CD8-positive, alpha-beta memory T cell (primary cell): ENCODE measurements around the gene EFNA5. TPM values are rescaled to one million over a fixed set of nuclear protein-coding genes. Genes with fewer than 3 reads are reported as not detected.

Source experiments
- CTCF ChIA-PET: fragments of 350-600 bp; sonication (Branson Sonifier 250); formaldehyde crosslinking; loops from one replicate; lab custom pipeline; 2021; ENCODE audit warnings: antibody characterized with exemption; lab: Charles Lee
- POLR2A ChIA-PET: fragments of 350-600 bp; sonication (Branson Sonifier 250); formaldehyde crosslinking; loops from one replicate; lab custom pipeline; 2021; ENCODE audit warnings: antibody characterized with exemption; lab: Charles Lee
- DNase-seq, 5 donors: peaks; one replicate each; pipeline versions ENCODE4 v3.0.0 to v3.0.0-alpha.2; 2020 to 2022; ENCODE audit warnings: mixed read lengths in 1 of 5
- H3K27ac ChIP-seq: one replicate; pipeline ENCODE4 v1.7.0; 2013; ENCODE audit warnings: low read depth, mild to moderate bottlenecking, low read length, moderate library complexity
- H3K27me3 ChIP-seq: 2 replicates; pipeline ENCODE4 v1.7.0; 2013; ENCODE audit warnings: low read length, mild to moderate bottlenecking; ENCODE audit not compliant: insufficient read depth, poor library complexity, severe bottlenecking
- H3K36me3 ChIP-seq: 2 replicates; pipeline ENCODE4 v1.7.0; 2013; ENCODE audit warnings: mild to moderate bottlenecking, low read length, moderate library complexity; ENCODE audit not compliant: insufficient read depth
- H3K4me1 ChIP-seq: 2 replicates; pipeline ENCODE4 v1.7.0; 2013; ENCODE audit warnings: mild to moderate bottlenecking, low read length, moderate library complexity; ENCODE audit not compliant: insufficient read depth
- H3K4me3 ChIP-seq: 2 replicates; pipeline ENCODE4 v1.7.0; 2013; ENCODE audit warnings: mild to moderate bottlenecking, low read length
- H3K9me3 ChIP-seq: 2 replicates; pipeline ENCODE4 v1.7.0; 2013; ENCODE audit warnings: mild to moderate bottlenecking, low read length
- H3K27ac Mint-ChIP-seq, 8 donors: one replicate each; pipeline ENCODE4 v1.8.0; 2020 to 2021; ENCODE audit warnings: mixed read lengths in 8 of 8, mild to moderate bottlenecking in 6 of 8, inconsistent platforms in 3 of 8, moderate library complexity in 3 of 8
- H3K27me3 Mint-ChIP-seq, 2 donors: one replicate each; pipeline ENCODE4 v1.8.0; 2020 to 2021; ENCODE audit warnings: mixed read lengths in 2 of 2, mild to moderate bottlenecking in 1 of 2, moderate library complexity in 1 of 2
- H3K36me3 Mint-ChIP-seq, 3 donors: one replicate each; pipeline ENCODE4 v1.8.0; 2020 to 2021; ENCODE audit warnings: mixed read lengths in 3 of 3, inconsistent platforms in 1 of 3, mild to moderate bottlenecking in 1 of 3
- H3K4me1 Mint-ChIP-seq, 3 donors: one replicate each; pipeline ENCODE4 v1.8.0; 2020 to 2021; ENCODE audit warnings: mixed read lengths in 3 of 3, inconsistent platforms in 1 of 3, mild to moderate bottlenecking in 1 of 3
- H3K4me3 Mint-ChIP-seq, 7 donors: one replicate each; pipeline ENCODE4 v1.8.0; 2020 to 2021; ENCODE audit warnings: mixed read lengths in 7 of 7, mild to moderate bottlenecking in 6 of 7, moderate library complexity in 4 of 7, inconsistent platforms in 2 of 7
- H3K9me3 Mint-ChIP-seq, 5 donors: one replicate each; pipeline ENCODE4 v1.8.0; 2020 to 2022; ENCODE audit warnings: mixed read lengths in 5 of 5, mild to moderate bottlenecking in 3 of 5, moderate library complexity in 2 of 5, inconsistent platforms in 1 of 5
- polyA plus RNA-seq: library from polyadenylated mRNA; unstranded; fragments of 300-500 nt; fragmentation: Illumina TruSeq; gene quantifications from one replicate; pipeline ENCODE4 v1.2.3, GENCODE V29; 2021
- total RNA-seq, 2 experiments: library from RNA; stranded (reverse); gene quantifications; one replicate each; pipeline ENCODE4 v1.2.3, GENCODE V29; 2021

The EFNA5 gene
- total and polyA plus RNA-seq, 3 experiments from 2014 or later = 0.21 TPM; not detected in 2

GRCh38 chr5:107700481-107700880, 29.7 kb upstream of the EFNA5 start:
- Histone ChIP-seq H3K4me1 (no peaks in the 10 kb centered on the region), H3K9me3 (no peaks in the 10 kb centered on the region), H3K27ac (no peak overlapping the region), H3K27me3 (no peaks in the 10 kb centered on the region), H3K4me3 (no peak overlapping the region), H3K36me3 (no peaks in the 10 kb centered on the region)
- no peak overlapping the region for H3K27ac Mint-ChIP-seq
- H3K4me1 Mint-ChIP-seq = no peaks in the 10 kb centered on the region
- ChIA-PET POLR2A (no interaction called here), CTCF (no interaction called here)
- H3K27me3 Mint-ChIP-seq = peaks cover 5 to 20% of the 10 kb centered on the region in 2 donors
- H3K36me3 Mint-ChIP-seq = no peaks in the 10 kb centered on the region
- no peak for DNase-seq
- no peak overlapping the region for H3K4me3 Mint-ChIP-seq
- no peaks in the 10 kb centered on the region for H3K9me3 Mint-ChIP-seq

GRCh38 chr5:107699425-107699824, 28.7 kb upstream of the EFNA5 start:
- Histone ChIP-seq H3K36me3 (no peaks in the 10 kb centered on the region), H3K9me3 (no peaks in the 10 kb centered on the region), H3K27me3 (no peaks in the 10 kb centered on the region), H3K4me3 (no peak overlapping the region), H3K4me1 (no peaks in the 10 kb centered on the region), H3K27ac (no peak overlapping the region)
- ChIA-PET CTCF (no interaction called here), POLR2A (no interaction called here)
- Mint-ChIP-seq H3K4me3 (no peak overlapping the region), H3K27me3 (peaks cover 1 to 14% of the 10 kb centered on the region in 2 donors), H3K36me3 (no peaks in the 10 kb centered on the region), H3K4me1 (no peaks in the 10 kb centered on the region), H3K27ac (no peak overlapping the region), H3K9me3 (no peaks in the 10 kb centered on the region)
- no peak for DNase-seq

DNA sequence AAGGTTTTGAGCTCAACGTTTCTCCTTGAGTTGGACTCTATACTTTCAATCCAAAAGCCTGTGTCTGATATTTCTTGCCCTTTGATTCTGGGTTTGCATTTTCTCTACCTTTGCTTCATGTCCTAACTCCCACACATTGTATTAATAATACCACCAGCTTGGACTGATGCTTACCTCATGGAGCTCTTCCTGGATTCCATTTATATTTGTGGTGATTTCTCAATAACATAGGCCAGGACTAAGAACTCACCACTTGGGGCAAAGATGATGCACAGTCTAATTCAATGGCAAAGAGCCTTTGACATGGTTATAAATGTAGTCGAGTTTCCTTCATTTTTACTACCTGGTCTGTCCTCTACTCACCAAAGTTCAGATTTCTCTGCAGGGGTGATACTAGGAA, 27.5 kb upstream of the EFNA5 start:
- H3K27me3 Mint-ChIP-seq = peaks cover 1 to 12% of the 10 kb centered on the region in 2 donors
- ChIA-PET POLR2A (no interaction called here), CTCF (interaction anchor here (1.4 kb wide), 1 partner anchor 14 kb away, joined by 3 read pairs; no protein-coding TSS in a partner anchor)
- Histone ChIP-seq H3K27ac (no peak overlapping the region), H3K36me3 (no peaks in the 10 kb centered on the region), H3K4me1 (no peaks in the 10 kb centered on the region), H3K4me3 (no peak overlapping the region), H3K27me3 (no peaks in the 10 kb centered on the region), H3K9me3 (no peaks in the 10 kb centered on the region)
- no peaks in the 10 kb centered on the region for H3K9me3 Mint-ChIP-seq
- no peaks in the 10 kb centered on the region for H3K36me3 Mint-ChIP-seq
- H3K4me1 Mint-ChIP-seq = no peaks in the 10 kb centered on the region
- H3K27ac Mint-ChIP-seq = peak overlapping the region in 1 of 8 donors; percentile 82
- DNase-seq = no peak
- no peak overlapping the region for H3K4me3 Mint-ChIP-seq

DNA sequence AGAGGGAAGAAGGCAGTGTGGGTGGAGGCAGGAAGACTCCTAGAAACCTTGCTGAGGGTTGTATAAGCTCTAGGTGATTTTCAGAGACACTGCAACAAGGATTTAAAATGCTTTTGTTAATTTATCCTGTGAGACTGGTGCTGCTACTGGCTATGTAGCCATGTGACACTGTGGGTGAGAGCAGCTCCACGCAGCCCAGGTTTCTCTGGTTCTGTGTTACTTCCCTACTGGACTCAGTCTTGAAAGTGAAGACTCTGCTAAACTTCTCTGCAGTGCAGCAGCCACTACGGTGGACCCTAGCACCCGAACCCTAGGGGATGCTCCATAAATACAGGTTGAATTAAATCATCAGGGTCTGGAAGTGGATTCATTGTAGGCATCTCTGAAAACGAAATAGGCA, 25.8 kb upstream of the EFNA5 start:
- ChIA-PET POLR2A (no interaction called here), CTCF (no interaction called here)
- Histone ChIP-seq H3K36me3 (no peaks in the 10 kb centered on the region), H3K27ac (no peak overlapping the region), H3K9me3 (no peaks in the 10 kb centered on the region), H3K4me1 (no peaks in the 10 kb centered on the region), H3K4me3 (no peak overlapping the region), H3K27me3 (no peaks in the 10 kb centered on the region)
- H3K9me3 Mint-ChIP-seq = no peaks in the 10 kb centered on the region
- no peak overlapping the region for H3K27ac Mint-ChIP-seq
- no peak for DNase-seq
- no peaks in the 10 kb centered on the region for H3K27me3 Mint-ChIP-seq
- no peaks in the 10 kb centered on the region for H3K36me3 Mint-ChIP-seq
- no peak overlapping the region for H3K4me3 Mint-ChIP-seq
- no peaks in the 10 kb centered on the region for H3K4me1 Mint-ChIP-seq

DNA sequence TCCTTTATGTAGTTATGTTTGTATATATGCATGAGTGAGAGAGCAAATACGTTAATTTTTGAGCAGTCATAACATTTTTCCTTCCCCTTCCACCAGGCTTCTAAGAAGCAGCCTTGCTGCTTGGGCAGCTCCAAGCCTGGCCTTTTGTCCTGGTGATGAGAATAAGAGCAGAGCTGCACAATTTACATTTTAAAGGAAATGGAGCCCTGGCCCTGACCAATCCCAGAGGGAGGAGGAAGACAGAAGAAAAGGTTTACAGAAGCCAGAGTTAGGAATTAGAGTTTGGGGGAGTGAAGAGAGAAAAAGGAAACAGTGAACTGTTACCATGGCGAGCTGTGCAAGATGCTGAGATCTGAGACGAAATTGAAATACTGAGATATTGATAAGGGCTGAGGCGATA, 25.3 kb upstream of the EFNA5 start:
- Histone ChIP-seq H3K27me3 (no peaks in the 10 kb centered on the region), H3K9me3 (no peaks in the 10 kb centered on the region), H3K36me3 (no peaks in the 10 kb centered on the region), H3K4me1 (no peaks in the 10 kb centered on the region), H3K4me3 (no peak overlapping the region), H3K27ac (no peak overlapping the region)
- Mint-ChIP-seq H3K4me3 (no peak overlapping the region), H3K36me3 (no peaks in the 10 kb centered on the region), H3K27me3 (no peaks in the 10 kb centered on the region), H3K9me3 (no peaks in the 10 kb centered on the region), H3K4me1 (no peaks in the 10 kb centered on the region), H3K27ac (no peak overlapping the region)
- no peak for DNase-seq
- ChIA-PET POLR2A (no interaction called here), CTCF (no interaction called here)

DNA sequence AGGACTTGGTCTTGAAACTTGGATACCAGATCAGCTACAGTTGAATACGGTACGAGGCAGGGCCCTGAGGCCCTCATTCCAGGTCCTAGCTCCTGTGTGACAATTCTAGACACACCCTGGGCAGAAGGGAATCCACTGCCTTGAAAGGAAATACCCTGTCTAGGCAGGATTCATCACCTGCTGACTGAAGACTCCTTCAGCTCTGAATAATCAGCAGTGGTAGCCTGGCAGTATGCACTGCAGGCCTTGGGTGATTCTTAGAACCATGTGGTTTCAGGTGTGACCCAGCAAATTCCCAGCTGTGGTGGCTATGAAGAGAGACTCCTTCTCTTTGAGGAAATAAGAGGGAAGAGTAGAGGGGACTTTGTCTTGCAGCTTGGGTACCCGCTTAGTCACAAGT, 17.2 kb upstream of the EFNA5 start:
- H3K4me3 ChIP-seq = no peak overlapping the region
- no peak for DNase-seq
- Mint-ChIP-seq H3K4me3 (no peak overlapping the region), H3K9me3 (peaks cover 0 to 12% (median 3%) of the 10 kb centered on the region in 5 donors), H3K4me1 (no peaks in the 10 kb centered on the region), H3K36me3 (no peaks in the 10 kb centered on the region), H3K27me3 (peaks cover 9 to 22% of the 10 kb centered on the region in 2 donors), H3K27ac (no peak overlapping the region)
- no peaks in the 10 kb centered on the region for H3K27me3 ChIP-seq
- H3K9me3 ChIP-seq = no peaks in the 10 kb centered on the region
- H3K27ac ChIP-seq = no peak overlapping the region
- ChIA-PET POLR2A (no interaction called here), CTCF (no interaction called here)
- H3K4me1 ChIP-seq = no peaks in the 10 kb centered on the region
- no peaks in the 10 kb centered on the region for H3K36me3 ChIP-seq

GRCh38 chr5:107687404-107687803, 16.7 kb upstream of the EFNA5 start:
- H3K4me3 ChIP-seq = no peak overlapping the region
- no peaks in the 10 kb centered on the region for H3K36me3 Mint-ChIP-seq
- H3K4me3 Mint-ChIP-seq = no peak overlapping the region
- no peak overlapping the region for H3K27ac ChIP-seq
- DNase-seq = no peak
- H3K27ac Mint-ChIP-seq = no peak overlapping the region
- H3K36me3 ChIP-seq = no peaks in the 10 kb centered on the region
- H3K27me3 ChIP-seq = no peaks in the 10 kb centered on the region
- peaks cover 9 to 26% of the 10 kb centered on the region in 2 donors for H3K27me3 Mint-ChIP-seq
- H3K9me3 Mint-ChIP-seq = peaks cover 0 to 12% (median 3%) of the 10 kb centered on the region in 5 donors
- H3K4me1 ChIP-seq = no peaks in the 10 kb centered on the region
- no peaks in the 10 kb centered on the region for H3K9me3 ChIP-seq
- POLR2A ChIA-PET = no interaction called here
- H3K4me1 Mint-ChIP-seq = no peaks in the 10 kb centered on the region
- CTCF ChIA-PET = no interaction called here

DNA sequence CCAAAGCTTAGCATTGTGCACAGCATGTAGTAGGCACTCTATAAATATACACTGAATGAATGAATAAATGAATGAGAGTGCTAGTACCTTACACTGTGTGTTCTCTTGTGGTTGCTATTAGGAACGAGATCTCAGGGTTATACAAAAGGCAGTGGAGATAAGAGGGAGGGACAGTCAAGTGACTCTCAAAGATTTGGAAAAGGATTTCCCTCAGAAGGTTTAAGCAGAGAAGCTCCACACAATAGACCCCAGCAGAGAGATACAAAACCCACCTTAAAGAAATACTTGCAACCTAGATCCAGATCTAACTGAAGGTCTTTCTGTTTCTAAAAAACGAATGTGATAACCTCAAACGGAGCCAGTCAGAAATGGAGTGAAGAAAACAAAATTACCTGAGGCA, 11.8 kb upstream of the EFNA5 start:
- no peaks in the 10 kb centered on the region for H3K4me1 Mint-ChIP-seq
- no peaks in the 10 kb centered on the region for H3K27me3 ChIP-seq
- H3K9me3 Mint-ChIP-seq = no peaks in the 10 kb centered on the region
- H3K4me3 ChIP-seq = no peak overlapping the region
- CTCF ChIA-PET = no interaction called here
- no peaks in the 10 kb centered on the region for H3K36me3 ChIP-seq
- no peak overlapping the region for H3K4me3 Mint-ChIP-seq
- POLR2A ChIA-PET = no interaction called here
- H3K4me1 ChIP-seq = no peaks in the 10 kb centered on the region
- no peaks in the 10 kb centered on the region for H3K36me3 Mint-ChIP-seq
- H3K27ac Mint-ChIP-seq = no peak overlapping the region
- peaks cover 6 to 40% of the 10 kb centered on the region in 2 donors for H3K27me3 Mint-ChIP-seq
- H3K9me3 ChIP-seq = no peaks in the 10 kb centered on the region
- no peak overlapping the region for H3K27ac ChIP-seq
- no peak for DNase-seq

DNA sequence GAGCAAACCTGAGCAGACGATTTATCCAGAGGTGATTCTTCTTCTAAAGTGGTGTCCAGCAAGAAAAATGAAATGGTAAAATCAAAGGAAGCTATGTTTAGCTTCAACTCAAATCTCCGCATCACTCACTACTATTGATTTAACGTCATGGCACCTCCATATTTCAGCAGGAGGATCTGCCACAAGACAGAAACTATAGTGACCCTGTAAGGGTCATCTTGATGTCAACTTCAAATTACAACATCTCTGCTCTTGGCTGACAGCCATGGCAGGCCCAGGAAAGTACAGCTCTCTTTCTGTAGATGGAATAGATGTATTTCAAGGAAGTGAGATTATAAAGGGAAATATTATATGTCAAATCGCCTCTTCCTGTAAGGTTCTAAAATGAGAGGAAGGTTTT, 10.1 kb upstream of the EFNA5 start:
- CTCF ChIA-PET = no interaction called here
- Mint-ChIP-seq H3K27me3 (peaks cover 10 to 44% of the 10 kb centered on the region in 2 donors), H3K36me3 (no peaks in the 10 kb centered on the region), H3K9me3 (no peaks in the 10 kb centered on the region), H3K4me3 (no peak overlapping the region), H3K27ac (no peak overlapping the region), H3K4me1 (no peaks in the 10 kb centered on the region)
- Histone ChIP-seq H3K27ac (no peak overlapping the region), H3K36me3 (no peaks in the 10 kb centered on the region), H3K4me3 (no peak overlapping the region), H3K27me3 (no peaks in the 10 kb centered on the region), H3K4me1 (no peaks in the 10 kb centered on the region), H3K9me3 (no peaks in the 10 kb centered on the region)
- DNase-seq = no peak
- POLR2A ChIA-PET = no interaction called here
